Spleen (tissue), 7 donors: ENCODE results near the gene KRTAP5-11.

Experiments
- CTCF ChIP-seq, 11 experiments: fragments of 200-600 bp in 7 of 11; fragments of 450-650 bp in 4 of 11; sonication (generic) in 4 of 11; IDR thresholded peaks in 8 of 11; conservative IDR thresholded peaks in 3 of 11; 1 replicate in 7 of 11; 2 replicates in 4 of 11; pipeline versions ENCODE4 v1.4.0 to v1.8.0; 2016 to 2021; ENCODE audit warnings: antibody characterized with exemption in 11 of 11, inconsistent platforms in 4 of 11, mild to moderate bottlenecking in 1 of 11
- POLR2A ChIP-seq, 3 donors: fragments of 450-650 bp; IDR thresholded peaks; one replicate each; pipeline ENCODE4 v1.5.1; 2017; ENCODE audit warnings: antibody characterized with exemption in 3 of 3, mild to moderate bottlenecking in 1 of 3
- donor health status: DM: no; HTN: no; CAD: no; lungs with moderate emphysema.
- donor health status: DM: no; HTN: no; CAD: no.
- donor health status: DM: no; HTN: no; CAD: no.

GRCh38 chr11:71535825-71536224 lies 46.9 kb downstream of the KRTAP5-11 start:
- TF ChIP-seq CTCF (IDR thresholded peaks at IDR 0.05 in 8 of 11, conservative IDR thresholded peaks at IDR 0.05 in 3 of 11) = no peak
- TF ChIP-seq POLR2A (IDR thresholded peaks at IDR 0.05) = no peak
